Vagina (tissue), 2 donors: ENCODE results near the gene ADAMTSL3. TPM values are rescaled to one million over a fixed set of nuclear protein-coding genes. Genes with fewer than 3 reads are reported as not detected.

Experiments used
- DNase-seq, 2 donors: peaks; one replicate each; pipeline ENCODE4 v3.0.0-alpha.2; 2017; ENCODE audit errors: extremely low spot score in 2 of 2
- H3K27ac ChIP-seq: fragments of 200-600 bp; sonication (generic); one replicate; pipeline ENCODE4 v1.5.1; 2019
- H3K27me3 ChIP-seq: fragments of 200-600 bp; sonication (generic); one replicate; pipeline ENCODE4 v1.5.1; 2019
- H3K36me3 ChIP-seq, 2 donors: fragments of 200-600 bp; sonication (generic); one replicate each; pipeline ENCODE4 v1.5.1; 2017 to 2019
- H3K4me1 ChIP-seq: fragments of 200-600 bp; sonication (generic); one replicate; pipeline ENCODE4 v1.5.1; 2019
- H3K4me3 ChIP-seq, 2 donors: fragments of 200-600 bp; sonication (generic); 1 replicate in 1 of 2; 2 replicates in 1 of 2; pipeline ENCODE4 v1.5.1; 2016 to 2019
- H3K9me3 ChIP-seq: fragments of 200-600 bp; sonication (generic); one replicate; pipeline ENCODE4 v1.5.1; 2019
- POLR2A ChIP-seq, 2 donors: fragments of 450-650 bp; IDR thresholded peaks; one replicate each; pipeline ENCODE4 v1.6.1; 2017; ENCODE audit warnings: antibody characterized with exemption in 2 of 2, mild to moderate bottlenecking in 2 of 2, moderate library complexity in 2 of 2
- POLR2AphosphoS5 ChIP-seq, 2 donors: sonication (generic); formaldehyde crosslinking; IDR thresholded peaks; one replicate each; pipeline ENCODE4 v1.9.0; 2017; ENCODE audit warnings: antibody characterized with exemption in 2 of 2, mild to moderate bottlenecking in 2 of 2, low read depth in 1 of 2; ENCODE audit not compliant: insufficient read depth in 1 of 2
- intact Hi-C: fragments of 100-400 bp; cut with DNase I; formaldehyde crosslinking; loops from one replicate; pipeline ENCODE4 v1.15.1; 2023
- total RNA-seq: library from RNA; depleted of rRNA; stranded (reverse); fragments of >200 nt; gene quantifications from one replicate; pipeline ENCODE4 v1.2.3, GENCODE V29; 2016
- TF ChIP-seq, protein P1 (sequence below), 3 experiments: fragments of 450-650 bp in 2 of 3; fragments of 200-600 bp in 1 of 3; sonication (generic) in 1 of 3; IDR thresholded peaks; one replicate each; pipeline ENCODE4 v1.5.1; 2017 to 2019; ENCODE audit warnings: antibody characterized with exemption in 3 of 3, mild to moderate bottlenecking in 2 of 3, moderate library complexity in 2 of 3

Gene ADAMTSL3
- total RNA-seq, 1 donor from 2014 or later, result 4.2 TPM

DNA sequence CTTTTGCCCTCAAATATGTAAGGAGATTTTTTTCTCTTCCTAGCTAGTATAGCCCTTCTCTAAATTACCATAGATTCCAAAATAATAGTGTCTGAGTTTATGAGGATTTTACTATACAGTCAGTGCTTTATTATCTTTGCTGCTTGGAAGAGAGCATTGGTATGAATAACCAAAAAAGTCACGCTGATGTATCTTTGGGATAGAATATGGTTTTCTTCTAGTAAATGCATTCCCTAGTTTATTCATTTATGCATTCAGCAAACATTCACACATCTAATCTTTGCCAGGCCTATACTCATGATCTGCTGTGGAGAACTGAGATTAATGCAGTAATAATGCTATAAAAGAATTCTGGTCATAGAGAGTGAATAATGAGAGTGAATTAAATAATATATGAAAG, 356.3 kb downstream of the ADAMTSL3 start:
- DNase-seq, result no peak
- H3K4me1 ChIP-seq, result no peaks in the 10 kb centered on the region
- H3K9me3 ChIP-seq, result no peaks in the 10 kb centered on the region
- H3K27ac ChIP-seq, result no peak overlapping the region
- no peaks in the 10 kb centered on the region for H3K27me3 ChIP-seq
- TF ChIP-seq, protein P1, sequence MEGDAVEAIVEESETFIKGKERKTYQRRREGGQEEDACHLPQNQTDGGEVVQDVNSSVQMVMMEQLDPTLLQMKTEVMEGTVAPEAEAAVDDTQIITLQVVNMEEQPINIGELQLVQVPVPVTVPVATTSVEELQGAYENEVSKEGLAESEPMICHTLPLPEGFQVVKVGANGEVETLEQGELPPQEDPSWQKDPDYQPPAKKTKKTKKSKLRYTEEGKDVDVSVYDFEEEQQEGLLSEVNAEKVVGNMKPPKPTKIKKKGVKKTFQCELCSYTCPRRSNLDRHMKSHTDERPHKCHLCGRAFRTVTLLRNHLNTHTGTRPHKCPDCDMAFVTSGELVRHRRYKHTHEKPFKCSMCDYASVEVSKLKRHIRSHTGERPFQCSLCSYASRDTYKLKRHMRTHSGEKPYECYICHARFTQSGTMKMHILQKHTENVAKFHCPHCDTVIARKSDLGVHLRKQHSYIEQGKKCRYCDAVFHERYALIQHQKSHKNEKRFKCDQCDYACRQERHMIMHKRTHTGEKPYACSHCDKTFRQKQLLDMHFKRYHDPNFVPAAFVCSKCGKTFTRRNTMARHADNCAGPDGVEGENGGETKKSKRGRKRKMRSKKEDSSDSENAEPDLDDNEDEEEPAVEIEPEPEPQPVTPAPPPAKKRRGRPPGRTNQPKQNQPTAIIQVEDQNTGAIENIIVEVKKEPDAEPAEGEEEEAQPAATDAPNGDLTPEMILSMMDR (IDR thresholded peaks at IDR 0.05), result no peak
- no peak overlapping the region for H3K4me3 ChIP-seq
- intact Hi-C loops, result no loop called here
- H3K36me3 ChIP-seq, result no peaks in the 10 kb centered on the region

DNA sequence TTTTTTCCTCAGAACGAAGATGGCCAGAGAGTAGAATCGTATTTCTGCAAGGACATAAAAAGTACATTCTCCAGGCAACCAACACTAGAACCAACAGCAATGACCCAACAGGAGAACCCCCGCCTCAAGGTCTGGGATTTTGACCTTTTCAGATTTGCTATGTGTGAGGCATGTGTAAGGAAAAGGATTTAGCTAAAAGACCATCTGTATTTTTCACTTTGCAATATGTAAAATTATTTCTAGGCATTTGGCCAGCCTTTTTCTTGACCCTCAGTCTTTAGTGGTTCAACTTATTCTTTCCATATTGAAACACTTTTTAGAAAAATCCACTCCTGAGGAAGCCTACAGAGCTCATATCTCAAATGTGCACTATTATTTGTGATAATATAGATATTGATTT, 362.4 kb downstream of the ADAMTSL3 start:
- TF ChIP-seq POLR2AphosphoS5 (IDR thresholded peaks at IDR 0.05; ENCODE audit: insufficient read depth in 1 of 2, low read depth in 1 of 2), result no peak
- no peak for TF ChIP-seq POLR2A (IDR thresholded peaks at IDR 0.05)
- TF ChIP-seq, protein P1 (IDR thresholded peaks at IDR 0.05), result no peak
- H3K4me3 ChIP-seq, result no peak overlapping the region
- no peaks in the 10 kb centered on the region for H3K9me3 ChIP-seq
- no peaks in the 10 kb centered on the region for H3K27me3 ChIP-seq
- no peak overlapping the region for H3K27ac ChIP-seq
- intact Hi-C loops, result no loop called here
- no peaks in the 10 kb centered on the region for H3K36me3 ChIP-seq
- DNase-seq, result no peak
- H3K4me1 ChIP-seq, result no peaks in the 10 kb centered on the region

DNA sequence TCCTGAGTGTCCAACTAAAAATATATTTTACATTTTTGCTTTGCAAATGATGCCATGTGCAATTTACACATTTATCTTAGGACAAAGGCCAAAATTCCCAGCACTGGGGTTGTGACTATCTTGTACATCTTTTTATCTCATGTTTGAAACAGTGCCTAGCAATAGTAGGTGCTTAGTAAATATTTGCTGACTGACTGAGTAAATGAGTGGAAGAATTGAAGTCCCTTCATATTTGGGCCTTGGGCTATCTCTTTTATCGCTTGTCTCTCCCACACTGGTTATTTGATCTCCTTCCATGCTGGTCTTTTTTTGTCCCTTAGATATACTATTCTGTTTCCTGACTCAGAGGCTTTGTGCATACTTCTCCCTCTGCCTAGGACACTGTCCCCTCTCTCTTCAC, 368.6 kb downstream of the ADAMTSL3 start:
- no peaks in the 10 kb centered on the region for H3K36me3 ChIP-seq

DNA sequence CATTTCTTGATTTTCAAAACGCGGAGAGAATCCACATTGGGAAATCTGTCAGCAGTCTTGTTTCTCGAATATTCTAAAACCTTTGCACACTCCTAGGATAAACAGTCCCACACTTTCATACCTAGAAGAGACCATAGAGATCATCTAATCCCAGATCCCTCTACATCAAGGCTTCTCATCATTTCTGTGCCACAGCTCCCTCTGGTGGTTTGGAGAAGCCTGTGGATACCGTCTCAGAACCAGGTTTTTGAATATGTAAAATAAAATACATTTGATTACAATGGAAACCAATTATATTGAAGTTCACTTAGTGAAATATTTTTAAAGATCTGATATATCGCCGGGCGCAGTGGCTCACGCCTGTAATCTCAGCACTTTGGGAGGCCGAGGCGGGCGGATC, 369.7 kb downstream of the ADAMTSL3 start:
- Histone ChIP-seq H3K4me3 (no peak overlapping the region), H3K27ac (no peak overlapping the region), H3K4me1 (no peaks in the 10 kb centered on the region), H3K27me3 (no peaks in the 10 kb centered on the region), H3K36me3 (no peaks in the 10 kb centered on the region), H3K9me3 (no peaks in the 10 kb centered on the region)
- TF ChIP-seq, protein P1 (IDR thresholded peaks at IDR 0.05), result peak; percentile 28 to 57 (median 39)
- TF ChIP-seq POLR2A (IDR thresholded peaks at IDR 0.05), result no peak
- no peak for DNase-seq
- intact Hi-C loops, result no loop called here

More for the DNA sequence above, 368.6 kb downstream of the ADAMTSL3 start:
- no peak for DNase-seq
- H3K9me3 ChIP-seq, result no peaks in the 10 kb centered on the region
- TF ChIP-seq POLR2AphosphoS5 (IDR thresholded peaks at IDR 0.05; ENCODE audit: insufficient read depth in 1 of 2, low read depth in 1 of 2) (no peak), POLR2A (IDR thresholded peaks at IDR 0.05) (no peak)
- TF ChIP-seq, protein P1 (IDR thresholded peaks at IDR 0.05), result no peak
- H3K27ac ChIP-seq, result no peak overlapping the region
- intact Hi-C loops, result no loop called here
- no peaks in the 10 kb centered on the region for H3K4me1 ChIP-seq
- H3K27me3 ChIP-seq, result no peaks in the 10 kb centered on the region
- no peak overlapping the region for H3K4me3 ChIP-seq

DNA sequence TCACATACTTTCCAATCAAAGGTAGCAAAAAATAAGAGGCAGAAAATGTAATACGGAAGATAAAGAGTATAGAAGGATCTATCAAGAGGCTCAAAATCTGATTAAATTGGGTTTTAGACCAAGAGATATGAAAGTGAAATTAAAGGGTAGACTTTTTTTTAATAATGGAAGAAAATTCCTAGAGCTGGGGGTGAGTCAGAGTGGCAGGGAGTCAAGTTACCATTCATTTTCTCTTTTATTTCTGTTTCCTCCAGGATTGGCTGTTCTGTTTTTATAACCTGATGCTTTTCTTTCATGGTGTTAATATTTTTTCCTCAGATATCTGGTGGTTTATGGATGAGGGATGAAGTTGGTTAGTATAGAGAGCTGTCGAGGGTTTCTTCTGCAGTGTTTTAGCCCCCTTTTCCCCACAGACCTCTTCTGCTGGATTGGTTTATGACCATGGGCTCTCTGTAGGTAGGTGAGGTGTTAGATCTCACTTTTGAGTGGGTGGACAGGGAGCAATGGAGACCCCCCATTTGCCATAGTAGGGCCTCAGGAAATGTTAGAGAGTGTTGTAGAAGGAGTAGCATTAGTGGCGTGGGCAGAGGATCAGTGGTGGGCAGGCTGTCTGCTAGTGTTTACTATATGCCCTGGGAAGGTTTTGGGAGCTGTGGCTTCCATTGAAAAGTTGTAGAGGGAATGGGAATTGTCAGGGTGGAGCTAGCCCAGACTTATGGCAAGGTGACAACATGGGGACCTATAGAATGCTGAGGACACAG, 380.1 kb downstream of the ADAMTSL3 start:
- no peak overlapping the region for H3K27ac ChIP-seq
- TF ChIP-seq, protein P1 (IDR thresholded peaks at IDR 0.05), result no peak
- TF ChIP-seq POLR2AphosphoS5 (IDR thresholded peaks at IDR 0.05; ENCODE audit: insufficient read depth in 1 of 2, low read depth in 1 of 2), result no peak
- intact Hi-C loops, result no loop called here
- H3K4me1 ChIP-seq, result peaks cover 10% of the 10 kb centered on the region
- H3K4me3 ChIP-seq, result no peak overlapping the region
- no peak for DNase-seq
- no peaks in the 10 kb centered on the region for H3K9me3 ChIP-seq
- H3K27me3 ChIP-seq, result no peaks in the 10 kb centered on the region
- H3K36me3 ChIP-seq, result no peaks in the 10 kb centered on the region
